Measurements from ENCODE around the gene UNC13B. TPM values are rescaled to one million over a fixed set of nuclear protein-coding genes. Genes with fewer than 3 reads are reported as not detected.

UNC13B gene
- total RNA-seq, 1 experiment from 2014 or later: 48.2 TPM

DNA sequence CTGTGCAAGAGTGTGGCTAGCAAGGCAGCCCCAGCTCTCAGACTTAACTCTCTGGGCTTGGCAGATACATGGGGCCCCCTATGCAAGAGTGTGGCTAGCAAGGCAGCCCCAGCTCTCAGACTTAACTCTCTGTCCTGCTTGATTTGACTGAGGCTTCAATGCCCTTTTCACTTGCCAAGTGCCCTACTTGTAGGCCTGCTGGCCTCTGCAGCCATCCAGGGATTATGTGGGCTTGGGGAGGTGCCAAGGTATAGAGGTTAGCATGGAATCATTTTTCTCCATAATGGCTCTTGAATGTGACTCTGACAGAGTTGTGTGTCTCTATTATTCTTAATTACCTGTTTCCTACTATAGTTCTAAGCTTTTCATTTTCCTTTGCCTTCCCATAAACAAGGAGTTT lies 212.6 kb downstream of the UNC13B start:
- H3K4me3 Mint-ChIP-seq: no peak overlapping the region
- Histone ChIP-seq H2AK5ac (ENCODE audit: insufficient read length, low read length) (no peak overlapping the region), H2AFZ (ENCODE audit: low read length) (no peak overlapping the region), H3K79me2 (ENCODE audit: insufficient read depth, low read length) (no peaks in the 10 kb centered on the region), H3K4me1 (ENCODE audit: insufficient read depth, low read length) (no peaks in the 10 kb centered on the region), H3K56ac (ENCODE audit: insufficient read length, low read depth, low read length) (no peak overlapping the region), H3K23me2 (ENCODE audit: insufficient read length, low read depth, low read length, poor library complexity, severe bottlenecking) (no peaks in the 10 kb centered on the region), H2BK15ac (ENCODE audit: low read depth, low read length) (no peak overlapping the region), H2BK20ac (ENCODE audit: low read depth, low read length, poor library complexity, severe bottlenecking) (no peak overlapping the region), H3K79me1 (ENCODE audit: insufficient read depth, low read depth, low read length, poor library complexity, severe bottlenecking) (no peaks in the 10 kb centered on the region), H2BK12ac (ENCODE audit: insufficient read length, low read depth, low read length) (no peak overlapping the region), H3K9me3 (ENCODE audit: control insufficient read depth, low read depth, low read length) (no peaks in the 10 kb centered on the region), H3K4ac (ENCODE audit: low read depth, low read length) (no peak overlapping the region), H3K18ac (ENCODE audit: insufficient read length, low read depth, low read length) (no peak overlapping the region), H3K23ac (ENCODE audit: insufficient read length, low read depth, low read length) (no peak overlapping the region), H3T11ph (ENCODE audit: low read length) (no peak overlapping the region), H2BK120ac (ENCODE audit: low read depth, low read length, poor library complexity, severe bottlenecking) (no peak overlapping the region), H3K27me3 (ENCODE audit: insufficient read depth, low read length) (no peaks in the 10 kb centered on the region), H4K91ac (ENCODE audit: insufficient read length, low read depth, low read length) (no peak overlapping the region), H4K8ac (replicated peaks; ENCODE audit: insufficient read length, low read depth, low read length) (no peak overlapping the region), H2BK5ac (ENCODE audit: insufficient read length, low read length) (no peak overlapping the region), H3K14ac (ENCODE audit: insufficient read depth, low read length) (no peak overlapping the region), H4K20me1 (ENCODE audit: control insufficient read depth, insufficient read depth, insufficient read length) (no peaks in the 10 kb centered on the region), H3K9ac (ENCODE audit: extremely low read depth, insufficient read length, low read length) (no peak overlapping the region), H3K4me2 (ENCODE audit: insufficient read depth, insufficient read length, low read length) (no peak overlapping the region), H3K27ac (ENCODE audit: insufficient read length, low read depth, low read length) (no peak overlapping the region), H4K5ac (ENCODE audit: insufficient read length, low read depth, low read length) (no peak overlapping the region)
- no peak for DNase-seq
- H3K4me1 Mint-ChIP-seq: no peaks in the 10 kb centered on the region
- TF ChIP-seq, protein P1, sequence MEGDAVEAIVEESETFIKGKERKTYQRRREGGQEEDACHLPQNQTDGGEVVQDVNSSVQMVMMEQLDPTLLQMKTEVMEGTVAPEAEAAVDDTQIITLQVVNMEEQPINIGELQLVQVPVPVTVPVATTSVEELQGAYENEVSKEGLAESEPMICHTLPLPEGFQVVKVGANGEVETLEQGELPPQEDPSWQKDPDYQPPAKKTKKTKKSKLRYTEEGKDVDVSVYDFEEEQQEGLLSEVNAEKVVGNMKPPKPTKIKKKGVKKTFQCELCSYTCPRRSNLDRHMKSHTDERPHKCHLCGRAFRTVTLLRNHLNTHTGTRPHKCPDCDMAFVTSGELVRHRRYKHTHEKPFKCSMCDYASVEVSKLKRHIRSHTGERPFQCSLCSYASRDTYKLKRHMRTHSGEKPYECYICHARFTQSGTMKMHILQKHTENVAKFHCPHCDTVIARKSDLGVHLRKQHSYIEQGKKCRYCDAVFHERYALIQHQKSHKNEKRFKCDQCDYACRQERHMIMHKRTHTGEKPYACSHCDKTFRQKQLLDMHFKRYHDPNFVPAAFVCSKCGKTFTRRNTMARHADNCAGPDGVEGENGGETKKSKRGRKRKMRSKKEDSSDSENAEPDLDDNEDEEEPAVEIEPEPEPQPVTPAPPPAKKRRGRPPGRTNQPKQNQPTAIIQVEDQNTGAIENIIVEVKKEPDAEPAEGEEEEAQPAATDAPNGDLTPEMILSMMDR (conservative IDR thresholded peaks at IDR 0.05): no peak
- no peaks in the 10 kb centered on the region for H3K27me3 Mint-ChIP-seq (ENCODE audit: low read depth)
- no peaks in the 10 kb centered on the region for H3K9me3 Mint-ChIP-seq
- no peaks in the 10 kb centered on the region; a peak in 1 of 7 replicates for H3K36me3 Mint-ChIP-seq (ENCODE audit: insufficient read depth in 1 of 3, low read depth in 3 of 3)
- H3K27ac Mint-ChIP-seq: no peak overlapping the region; a peak in 1 of 7 replicates
